GM19043 (cell line): ENCODE results near the gene RFWD3.
"Not testable (repeated sequence)": the region's sequence is repeated elsewhere in the genome, so short reads cannot be mapped to it uniquely, and the experiment has no call there.

Experiments used
- ATAC-seq: cut with Tn5 transposase; IDR thresholded peaks from one replicate; pipeline ENCODE4 v1.9.1; 2021; ENCODE audit warnings: low read depth; ENCODE audit not compliant: unreplicated experiment

The RFWD3 gene

GRCh38 chr16:74668877-74669276 lies 2.2 kb upstream of the RFWD3 start:
- not testable (repeated sequence) for ATAC-seq

DNA sequence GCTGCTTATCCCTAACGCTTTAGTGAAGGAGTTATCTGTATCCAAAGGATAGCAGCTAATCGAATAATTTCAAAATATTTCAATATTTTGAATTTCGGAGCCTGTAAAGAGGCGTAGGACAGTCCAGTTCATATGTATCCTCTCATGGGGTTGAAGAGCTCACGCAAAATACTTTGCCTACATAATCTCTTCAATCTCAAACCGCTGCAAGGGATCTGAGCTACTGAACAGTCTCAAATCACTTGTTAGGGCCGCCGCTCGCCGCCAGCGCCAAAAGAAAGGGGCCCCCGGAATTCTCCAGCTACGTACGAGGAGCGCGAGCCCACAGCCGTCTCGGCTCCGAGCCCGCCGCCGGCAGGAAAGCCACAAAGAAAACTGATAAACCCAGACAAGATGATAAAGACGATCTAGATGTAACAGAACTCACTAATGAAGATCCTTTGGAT lies 601 bp upstream of the RFWD3 start:
- no peak for ATAC-seq

- no peak for ATAC-seq
These were observed 661 bp downstream of the RFWD3 start for GRCh38 chr16:74666010-74666421.

- no peak for ATAC-seq
These were observed 5.6 kb downstream of the RFWD3 start for GRCh38 chr16:74661064-74661463.

DNA sequence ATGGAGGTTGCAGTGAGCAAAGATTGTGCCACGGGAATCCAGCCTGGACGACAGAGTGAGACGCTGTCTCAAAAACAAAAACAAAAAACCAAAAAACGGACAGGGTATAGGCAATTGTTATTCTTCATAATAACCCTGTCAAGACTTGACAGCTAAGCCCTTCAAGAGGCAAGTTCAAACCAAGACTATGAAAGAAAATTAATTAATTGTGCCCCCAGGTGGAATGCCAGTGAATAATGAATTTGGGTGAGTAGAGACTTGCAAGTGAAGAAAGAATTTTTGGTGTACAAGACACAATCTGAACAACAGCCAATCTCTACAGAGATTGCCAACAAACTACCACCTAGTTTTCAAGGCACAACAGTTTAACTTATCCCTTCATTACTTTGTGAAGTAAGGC lies 6.3 kb downstream of the RFWD3 start:
- no peak for ATAC-seq

DNA sequence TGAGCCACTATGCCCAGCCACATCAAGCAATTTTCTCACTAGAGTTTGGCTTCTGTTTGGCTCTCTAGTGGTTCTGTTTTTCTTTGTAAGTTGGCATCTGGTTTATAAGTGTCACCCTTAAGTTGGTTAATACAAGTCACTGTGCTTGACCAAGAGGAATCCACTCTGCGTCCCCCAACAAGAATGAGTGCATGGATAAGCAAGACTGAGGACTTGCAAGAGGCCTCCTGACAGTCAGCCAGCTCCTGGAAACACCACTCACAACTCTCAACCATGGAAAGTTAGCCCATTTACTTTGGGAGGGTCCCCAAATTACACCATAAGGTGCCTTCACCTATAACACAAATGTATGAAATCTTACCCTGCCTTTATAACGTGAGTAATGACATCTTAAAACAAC lies 7.6 kb downstream of the RFWD3 start:
- no peak for ATAC-seq

DNA sequence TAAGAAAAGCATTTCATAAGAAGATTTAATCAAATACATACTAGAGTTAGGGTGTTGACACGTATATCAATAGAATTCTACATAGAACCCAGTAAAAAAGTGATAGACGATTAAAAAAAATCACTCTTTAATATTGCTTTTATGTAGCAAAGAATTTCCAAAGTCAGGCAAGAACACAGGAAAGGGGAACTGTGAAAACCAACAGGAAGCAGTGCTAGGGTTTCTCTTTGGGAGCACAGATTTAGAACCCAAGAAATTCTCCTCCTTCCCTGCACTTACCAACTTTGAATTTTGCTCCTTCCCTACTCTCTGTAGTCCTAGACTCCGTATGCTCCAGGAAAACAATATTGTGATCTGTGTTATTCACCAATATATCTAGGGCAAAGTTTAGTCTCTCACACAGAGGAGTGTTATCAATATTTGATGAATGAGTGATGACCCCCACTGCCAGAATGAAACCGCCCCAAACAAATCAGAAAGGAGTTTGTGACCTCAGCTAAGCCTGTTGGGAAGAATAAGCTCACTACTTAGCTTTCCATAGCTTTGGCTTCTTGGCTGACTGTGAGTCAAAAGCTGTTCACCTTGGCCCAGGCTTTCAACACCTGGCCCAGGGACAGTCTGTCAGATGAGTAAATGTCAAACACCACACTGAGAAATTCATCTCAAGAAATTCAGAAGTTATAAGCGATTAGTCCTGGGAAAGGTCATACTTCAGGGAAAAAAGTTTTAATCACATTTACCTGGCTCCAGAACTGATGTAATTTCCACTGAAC lies 8.6 kb downstream of the RFWD3 start:
- no peak for ATAC-seq

DNA sequence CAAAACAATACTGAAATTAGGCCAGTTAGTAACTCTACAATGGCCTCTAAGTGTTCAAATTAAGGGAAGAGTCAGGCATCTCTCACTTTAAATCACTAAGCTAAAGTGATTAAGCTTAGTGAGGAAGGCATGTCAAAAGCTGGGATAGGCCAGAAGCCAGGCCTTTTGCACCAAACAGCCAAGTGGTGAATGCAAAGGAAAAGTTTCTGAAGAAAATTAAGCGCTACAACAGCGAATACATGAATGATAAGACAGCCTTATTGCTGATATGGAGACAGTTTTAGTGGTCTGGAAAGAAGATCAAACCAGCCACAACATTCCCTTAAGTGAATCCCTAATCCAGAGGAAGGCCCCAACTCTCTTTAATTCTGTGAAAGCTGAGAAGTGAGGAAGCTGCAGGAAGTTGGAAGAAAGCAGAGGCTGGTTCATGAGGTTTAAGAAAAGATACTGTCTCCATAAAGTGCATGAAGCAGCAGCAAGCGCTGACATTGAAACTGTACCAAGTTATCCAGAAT lies 12.1 kb downstream of the RFWD3 start:
- ATAC-seq, result no peak

DNA sequence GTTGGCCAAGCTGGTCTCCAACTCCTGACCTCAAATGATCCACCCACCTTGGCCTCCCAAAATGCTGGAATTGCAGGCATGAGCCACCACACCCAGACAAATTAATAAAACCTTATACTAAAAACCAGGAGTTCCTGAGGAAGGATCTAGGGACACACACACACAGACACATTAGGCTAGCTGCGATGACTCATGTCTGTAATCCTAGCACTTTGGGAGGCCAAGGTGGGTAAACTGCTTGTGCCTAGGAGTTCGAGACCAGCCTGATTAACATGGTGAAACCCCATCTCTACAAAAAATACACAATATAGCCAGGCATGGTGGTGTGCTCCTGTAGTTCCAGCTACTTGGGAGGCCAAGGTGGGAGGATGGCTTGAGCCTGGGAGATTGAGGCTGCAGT lies 13.8 kb downstream of the RFWD3 start:
- not testable (repeated sequence) for ATAC-seq

- no peak for ATAC-seq
These were observed 14.4 kb downstream of the RFWD3 start for GRCh38 chr16:74652249-74652648.

GRCh38 chr16:74651841-74652240 lies 14.8 kb downstream of the RFWD3 start:
- ATAC-seq, result no peak

DNA sequence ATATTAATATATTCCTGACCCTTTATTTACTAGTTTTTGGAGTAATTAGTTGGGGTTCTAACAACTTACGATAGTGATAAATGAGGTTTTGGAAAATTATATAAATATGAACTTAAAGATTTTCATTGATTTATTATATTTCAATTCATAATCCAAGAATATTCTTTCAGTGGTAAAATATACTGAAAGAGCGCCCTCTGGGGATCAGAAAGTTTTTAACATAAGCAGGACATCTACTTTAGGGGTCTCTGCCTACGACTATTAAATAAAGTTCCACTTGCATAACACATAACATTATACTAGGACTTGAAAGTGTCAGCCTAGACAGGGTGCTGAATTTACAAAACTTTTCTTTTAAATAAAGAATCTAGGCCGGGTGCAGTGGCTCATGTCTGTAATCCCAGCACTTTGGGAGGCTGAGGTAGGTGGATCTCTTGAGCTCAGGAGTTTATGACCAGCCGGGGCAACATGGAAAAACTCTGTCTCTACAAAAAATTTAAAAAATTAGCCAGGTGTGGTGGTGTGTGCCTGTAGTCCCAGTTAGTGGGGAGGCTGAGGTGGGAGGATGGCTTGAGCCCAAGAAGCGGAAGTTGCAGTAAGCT lies 15.6 kb downstream of the RFWD3 start:
- ATAC-seq, result no peak

DNA sequence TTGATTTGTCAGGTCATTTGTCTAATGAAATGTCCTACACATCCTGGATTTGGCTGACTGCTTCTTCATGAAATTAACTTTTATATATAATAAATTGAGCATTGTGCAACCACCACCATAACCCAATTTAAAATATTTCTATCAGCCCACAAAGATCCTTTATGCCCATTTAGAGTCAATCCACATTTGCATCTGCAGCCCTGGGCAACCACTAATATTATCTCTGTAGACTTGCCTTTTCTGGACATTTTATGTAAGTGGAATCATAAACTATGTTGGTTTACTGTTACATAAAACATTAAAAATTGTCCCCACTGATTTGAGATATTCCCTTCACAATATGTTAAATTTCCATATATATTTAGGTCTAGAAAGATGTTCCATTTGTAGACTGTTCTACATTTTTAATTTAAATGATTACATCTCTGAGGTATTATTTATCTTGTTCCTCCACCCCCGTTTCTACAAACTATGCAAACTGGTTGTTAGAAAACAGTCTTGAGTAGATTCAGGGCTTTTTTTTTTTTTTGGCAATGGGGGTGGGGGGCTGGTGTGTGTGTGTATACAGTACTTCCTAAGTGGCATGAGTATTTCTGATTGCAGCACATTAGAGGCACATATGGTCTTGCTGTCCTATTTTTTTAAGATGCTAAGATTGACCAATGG lies 16.7 kb downstream of the RFWD3 start:
- no peak for ATAC-seq

DNA sequence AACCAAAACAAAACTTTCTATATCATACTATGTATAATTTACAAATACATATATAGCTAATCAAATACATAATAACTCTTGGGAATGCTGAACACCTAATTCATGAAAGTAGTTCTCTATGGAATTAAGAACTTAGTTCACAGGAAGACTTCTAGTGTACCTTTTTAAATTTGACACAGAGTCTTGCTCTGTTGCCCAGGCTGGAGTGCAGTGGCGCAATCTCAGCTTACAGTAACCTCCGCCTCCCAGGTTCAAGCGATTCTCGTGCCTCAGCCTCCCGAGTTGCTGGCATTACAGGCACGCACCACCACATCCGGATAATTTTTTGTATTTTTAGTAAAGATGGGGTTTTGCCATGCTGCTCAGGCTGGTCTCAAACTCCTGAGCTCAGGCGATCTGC lies 24.7 kb downstream of the RFWD3 start:
- no peak for ATAC-seq

DNA sequence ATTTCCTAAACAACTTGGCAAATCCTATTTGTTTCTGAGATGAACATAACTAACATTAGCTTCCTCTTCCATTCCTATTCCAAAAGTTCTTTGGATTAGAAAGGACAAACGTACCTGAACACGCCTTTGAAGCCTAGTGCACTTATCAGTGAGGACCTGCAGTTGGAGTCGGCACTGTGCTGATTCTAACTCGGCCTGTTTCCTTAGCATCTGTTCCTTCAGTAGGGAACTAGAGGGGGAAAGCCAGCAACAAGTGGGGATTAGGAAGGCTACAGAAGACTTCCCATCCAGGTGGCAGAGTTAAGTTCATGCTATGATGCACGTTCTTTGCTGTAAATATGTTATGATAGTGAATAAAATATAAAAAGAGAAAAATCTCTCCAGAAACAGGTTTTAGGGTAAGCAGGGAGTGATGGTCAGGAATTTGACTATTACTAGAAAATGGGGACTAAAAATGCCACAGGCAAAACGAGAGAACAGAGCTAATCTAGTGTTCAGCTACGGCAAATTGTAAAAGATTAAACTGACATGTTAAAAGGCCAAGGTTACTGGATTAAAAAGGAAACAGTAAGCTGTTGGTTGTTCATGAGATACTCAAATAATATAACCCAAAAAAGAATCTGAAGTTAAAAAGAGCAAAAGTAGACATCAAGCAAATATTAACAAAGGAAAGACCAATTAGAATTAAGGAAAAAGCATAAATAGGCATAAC lies 28.8 kb downstream of the RFWD3 start:
- ATAC-seq, result no peak

DNA sequence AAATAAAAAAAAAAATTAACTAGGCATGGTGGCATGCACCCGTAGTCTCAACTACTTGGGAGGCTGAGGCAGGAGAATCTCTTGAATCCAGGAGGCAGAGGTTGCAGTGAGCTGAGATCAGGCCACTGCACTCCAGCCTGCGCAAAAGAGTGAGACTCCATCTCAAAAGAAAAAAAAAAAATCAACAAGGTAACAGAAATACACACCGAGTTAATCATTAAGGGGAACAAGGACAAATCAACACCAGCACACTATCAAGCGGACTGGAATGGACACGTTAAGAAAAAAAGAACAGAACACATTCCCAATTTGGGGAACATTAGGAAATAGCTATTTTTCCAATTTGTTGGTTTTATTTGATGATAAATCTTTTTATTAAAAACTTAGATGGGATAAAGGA lies 31.4 kb downstream of the RFWD3 start:
- no peak for ATAC-seq

DNA sequence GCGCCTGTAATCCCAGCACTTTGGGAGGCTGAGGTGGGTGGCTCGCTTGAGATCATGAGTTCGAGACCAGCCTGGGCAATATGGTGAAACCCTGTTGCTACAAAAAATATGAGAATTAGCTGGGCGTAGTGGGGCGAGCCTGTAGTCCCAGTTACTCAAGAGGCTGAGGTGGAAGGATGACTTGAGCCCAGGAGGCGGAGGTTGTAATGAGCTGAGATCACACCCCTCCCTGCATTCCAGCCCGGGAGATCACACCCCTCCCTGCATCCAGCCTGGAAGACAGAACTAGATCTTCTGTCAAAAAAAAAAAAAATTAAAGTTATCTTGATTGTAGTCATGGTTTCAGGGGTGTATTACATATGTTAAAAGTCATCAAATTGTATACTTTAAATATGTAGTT lies 33.0 kb downstream of the RFWD3 start:
- no peak for ATAC-seq

GRCh38 chr16:74627506-74628220 lies 39.0 kb downstream of the RFWD3 start:
- ATAC-seq, result no peak

GRCh38 chr16:74626741-74627416 lies 39.8 kb downstream of the RFWD3 start:
- ATAC-seq, result no peak
